Measurements from ENCODE around the gene APBA3.
A peak's percentile ranks its signal among the peaks of the same experiment; 100 is the strongest.

Gene APBA3

GRCh38 chr19:3748965-3749364, 12.5 kb downstream of the APBA3 start:
- no peak for DNase-seq (ENCODE audit: low read depth in 2 of 2)

DNA sequence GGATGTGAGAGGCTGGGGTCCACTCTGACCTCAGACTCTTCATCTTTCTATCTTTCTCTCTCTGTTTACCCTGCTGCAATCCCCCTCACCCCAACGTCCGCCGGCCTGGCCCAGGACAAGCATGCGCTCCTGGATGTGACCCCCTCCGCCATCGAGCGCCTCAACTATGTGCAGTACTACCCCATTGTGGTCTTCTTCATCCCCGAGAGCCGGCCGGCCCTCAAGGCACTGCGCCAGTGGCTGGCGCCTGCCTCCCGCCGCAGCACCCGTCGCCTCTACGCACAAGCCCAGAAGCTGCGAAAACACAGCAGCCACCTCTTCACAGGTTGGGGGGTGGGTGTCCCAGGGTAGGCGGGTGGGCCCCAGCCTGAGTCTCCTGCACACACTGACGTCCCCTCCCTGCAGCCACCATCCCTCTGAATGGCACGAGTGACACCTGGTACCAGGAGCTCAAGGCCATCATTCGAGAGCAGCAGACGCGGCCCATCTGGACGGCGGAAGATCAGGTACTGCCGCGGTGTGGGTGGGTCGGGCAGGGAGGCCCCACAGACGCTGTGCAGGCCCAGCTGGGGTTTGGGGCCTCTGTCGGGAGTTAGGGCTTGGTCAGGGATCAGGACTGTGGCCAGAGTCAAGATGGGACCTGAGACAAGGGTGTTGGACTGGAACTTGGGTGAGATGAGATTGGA, 15.0 kb downstream of the APBA3 start:
- no peak for DNase-seq (ENCODE audit: low read depth in 2 of 2)

GRCh38 chr19:3745363-3746045, 16.0 kb downstream of the APBA3 start:
- no peak for DNase-seq (ENCODE audit: low read depth in 2 of 2)

DNA sequence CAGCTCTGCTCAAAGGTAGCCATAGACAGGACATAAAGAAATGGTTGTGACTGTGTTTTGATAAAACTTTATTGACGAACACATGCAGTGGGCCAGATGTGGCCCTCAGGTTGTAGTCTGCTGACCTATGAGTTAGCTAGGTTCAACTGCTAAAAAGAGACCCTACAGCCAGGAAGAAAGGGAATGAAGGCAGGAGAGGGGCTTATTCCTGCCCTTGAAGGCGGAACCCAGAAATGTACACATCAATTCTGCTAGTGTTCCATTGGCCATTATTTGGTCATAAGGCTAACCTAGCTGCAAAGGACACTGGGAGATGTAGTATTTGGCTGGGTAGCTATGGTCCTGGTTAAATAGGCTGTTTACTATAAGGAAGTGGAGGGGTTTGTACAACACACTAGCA, 18.0 kb downstream of the APBA3 start:
- DNase-seq (ENCODE audit: low read depth in 2 of 2) = no peak

DNA sequence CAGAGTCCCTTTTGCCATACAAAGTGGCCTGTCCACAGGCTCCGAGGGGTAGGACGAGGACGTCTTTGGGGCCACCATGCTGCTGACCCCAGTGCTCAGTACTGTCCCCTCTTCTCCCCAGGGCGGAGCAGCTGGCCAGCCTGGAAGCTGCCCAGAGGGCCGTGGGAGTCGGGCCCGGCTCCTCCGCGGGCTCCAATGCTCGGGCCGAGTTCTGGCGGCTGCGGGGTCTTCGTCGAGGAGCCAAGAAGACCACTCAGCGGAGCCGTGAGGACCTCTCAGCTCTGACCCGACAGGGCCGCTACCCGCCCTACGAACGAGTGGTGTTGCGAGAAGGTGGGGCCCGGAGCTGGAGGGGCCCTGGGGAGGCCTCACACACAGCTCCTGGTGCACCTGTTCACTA, 21.1 kb downstream of the APBA3 start:
- no peak for DNase-seq (ENCODE audit: low read depth in 2 of 2)

GRCh38 chr19:3738477-3739220, 22.8 kb downstream of the APBA3 start:
- no peak for DNase-seq (ENCODE audit: low read depth in 2 of 2)

DNA sequence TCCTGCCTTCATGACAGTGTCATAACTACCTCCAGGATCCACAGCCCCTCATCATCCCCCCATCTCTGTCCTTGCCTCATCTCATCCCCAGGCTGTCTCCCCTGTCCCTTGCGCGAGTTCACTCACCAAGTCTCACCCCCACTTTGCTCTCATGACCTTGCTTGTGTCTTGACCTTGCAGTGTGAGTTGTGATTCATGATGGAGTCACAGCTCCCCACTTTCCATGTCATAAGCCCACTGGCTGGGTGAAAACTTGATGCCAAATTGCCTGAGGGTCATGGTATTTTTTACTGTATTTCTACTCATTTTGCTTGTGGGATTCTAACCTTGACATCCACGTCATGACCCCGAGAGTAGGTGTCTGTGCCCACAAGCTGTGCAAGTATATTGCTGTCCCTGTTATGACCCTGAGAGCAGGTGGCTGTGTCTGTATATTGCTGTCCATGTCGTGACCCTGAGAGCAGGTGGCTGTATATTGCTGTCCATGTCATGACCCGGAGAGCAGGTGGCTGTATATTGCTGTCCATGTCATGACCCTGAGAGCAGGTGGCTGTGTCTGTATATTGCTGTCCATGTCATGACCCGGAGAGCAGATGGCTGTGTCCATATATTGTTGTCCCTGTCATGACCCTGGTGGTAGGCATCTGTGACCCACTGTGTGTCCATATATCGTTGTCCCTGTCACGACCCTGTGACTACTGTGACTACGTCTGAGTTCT, 23.8 kb downstream of the APBA3 start:
- no peak for DNase-seq (ENCODE audit: low read depth in 2 of 2)

GRCh38 chr19:3736106-3736724, 25.3 kb downstream of the APBA3 start:
- no peak for DNase-seq (ENCODE audit: low read depth in 2 of 2)

- no peak for DNase-seq (ENCODE audit: low read depth in 2 of 2)
Observed at GRCh38 chr19:3734310-3734600, 27.2 kb downstream of the APBA3 start.

DNA sequence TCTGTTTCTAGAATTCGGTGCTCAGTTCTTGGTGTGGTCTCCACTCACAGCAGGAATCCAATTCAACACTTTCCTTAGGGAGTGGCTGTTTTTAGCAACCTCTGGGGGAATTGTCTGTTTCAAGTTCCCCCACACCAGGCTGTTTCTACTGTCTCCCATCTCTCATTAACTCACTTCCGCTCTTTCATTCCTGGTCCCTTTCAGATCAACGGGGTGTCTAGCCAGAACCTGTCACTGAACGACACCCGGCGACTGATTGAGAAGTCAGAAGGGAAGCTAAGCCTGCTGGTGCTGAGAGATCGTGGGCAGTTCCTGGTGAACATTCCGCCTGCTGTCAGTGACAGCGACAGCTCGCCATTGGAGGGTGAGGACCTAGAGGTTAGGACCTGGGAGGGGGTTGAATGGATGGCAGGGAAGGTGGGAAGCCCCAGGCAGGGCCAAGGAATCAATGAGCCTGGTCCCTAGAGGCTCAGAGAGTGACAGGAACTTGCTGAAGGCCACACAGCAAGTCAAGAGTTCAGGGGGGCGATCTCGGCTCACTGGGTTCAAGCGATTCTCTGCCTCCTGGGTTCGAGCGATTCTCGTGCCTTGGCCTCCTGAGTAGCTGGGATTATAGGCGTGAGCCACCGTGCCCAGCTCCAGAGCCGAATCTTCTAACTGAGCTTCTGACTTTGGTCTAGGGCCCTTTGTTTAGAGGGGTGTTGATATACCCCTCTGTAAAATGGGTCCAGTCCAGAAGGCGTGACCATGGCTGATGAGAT, 27.8 kb downstream of the APBA3 start:
- no peak for DNase-seq (ENCODE audit: low read depth in 2 of 2)

- no peak for DNase-seq (ENCODE audit: low read depth in 2 of 2)
Observed at GRCh38 chr19:3732108-3732507, 29.4 kb downstream of the APBA3 start.

GRCh38 chr19:3730457-3730958, 31.0 kb downstream of the APBA3 start:
- DNase-seq (ENCODE audit: low read depth in 2 of 2) = no peak

GRCh38 chr19:3725640-3726310, 35.7 kb downstream of the APBA3 start:
- DNase-seq (ENCODE audit: low read depth in 2 of 2) = no peak

- no peak for DNase-seq (ENCODE audit: low read depth in 2 of 2)
Observed at GRCh38 chr19:3725121-3725520, 36.4 kb downstream of the APBA3 start.

DNA sequence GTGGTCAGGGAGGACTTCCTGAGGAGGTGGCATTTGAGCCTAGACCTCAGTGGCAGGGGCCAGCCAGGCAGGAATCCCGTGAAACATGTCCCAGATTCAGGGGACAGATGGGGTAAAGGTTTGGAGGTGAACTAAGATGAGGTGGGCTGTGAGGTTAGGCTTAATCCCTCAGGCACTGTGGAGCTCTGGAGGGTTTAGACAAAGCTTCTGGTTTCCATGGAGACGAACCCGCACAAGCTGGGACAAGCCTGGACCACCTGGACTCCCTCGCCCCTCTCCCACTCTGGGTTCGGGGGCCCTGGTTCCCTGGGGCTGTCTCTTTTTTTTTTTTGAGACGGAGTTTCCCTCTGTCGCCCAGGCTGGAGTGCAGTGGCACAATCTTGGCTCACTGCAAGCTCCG, 37.6 kb downstream of the APBA3 start:
- no peak for DNase-seq (ENCODE audit: low read depth in 2 of 2)

DNA sequence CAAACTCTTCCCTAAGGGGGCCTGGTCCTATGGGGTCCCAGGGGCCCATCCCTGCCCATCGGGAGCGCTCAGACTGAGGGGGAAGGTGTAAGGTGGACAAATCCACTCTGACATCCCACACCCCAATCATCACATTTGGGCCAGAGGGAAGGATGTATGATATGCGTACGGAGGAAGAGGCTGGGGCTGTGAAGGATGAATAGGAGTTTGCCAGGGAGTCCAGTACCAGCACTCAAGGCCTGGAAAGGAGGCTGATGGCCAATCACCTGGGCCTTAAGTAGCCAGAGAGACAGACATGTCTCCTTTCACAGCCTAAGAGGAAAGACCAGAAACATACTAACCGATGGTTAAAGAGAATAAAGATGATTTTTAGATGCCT, 38.4 kb downstream of the APBA3 start:
- DNase-seq (ENCODE audit: low read depth in 2 of 2) = no peak

DNA sequence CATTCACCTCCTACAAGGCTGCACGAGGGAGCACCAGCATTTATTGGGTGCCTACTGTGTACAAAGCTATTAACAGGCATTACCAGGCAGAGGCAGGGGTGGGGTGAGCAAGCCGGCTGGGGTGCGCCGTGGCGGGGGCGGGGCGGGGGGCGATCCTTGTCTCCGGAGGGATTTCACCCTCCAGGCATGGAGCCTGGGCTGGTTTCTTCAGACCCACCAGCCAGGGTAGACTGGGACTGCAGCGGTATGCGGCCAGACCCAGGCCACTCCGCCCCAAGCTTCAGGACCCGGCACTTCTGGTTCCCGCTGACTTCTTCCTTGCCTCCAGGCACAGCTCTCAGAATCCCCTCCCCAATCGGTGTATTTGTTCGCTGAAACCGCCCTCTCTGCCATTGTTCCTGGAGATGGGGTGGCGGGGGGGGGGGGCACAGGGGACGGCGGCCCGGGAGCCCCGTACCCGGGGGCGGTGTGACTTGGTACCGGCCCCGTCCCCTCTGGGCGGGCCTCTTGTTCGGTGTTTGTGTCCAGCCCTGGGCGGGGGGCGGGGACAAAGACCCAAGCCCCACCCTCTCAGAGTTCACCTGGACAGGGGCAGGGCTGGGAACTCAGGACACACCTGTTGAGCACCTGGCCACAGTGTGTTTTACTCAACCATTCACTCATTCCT, 38.9 kb downstream of the APBA3 start:
- no peak for DNase-seq (ENCODE audit: low read depth in 2 of 2)

GRCh38 chr19:3721887-3722442, 39.5 kb downstream of the APBA3 start:
- DNase-seq (ENCODE audit: low read depth in 2 of 2) = no peak

DNA sequence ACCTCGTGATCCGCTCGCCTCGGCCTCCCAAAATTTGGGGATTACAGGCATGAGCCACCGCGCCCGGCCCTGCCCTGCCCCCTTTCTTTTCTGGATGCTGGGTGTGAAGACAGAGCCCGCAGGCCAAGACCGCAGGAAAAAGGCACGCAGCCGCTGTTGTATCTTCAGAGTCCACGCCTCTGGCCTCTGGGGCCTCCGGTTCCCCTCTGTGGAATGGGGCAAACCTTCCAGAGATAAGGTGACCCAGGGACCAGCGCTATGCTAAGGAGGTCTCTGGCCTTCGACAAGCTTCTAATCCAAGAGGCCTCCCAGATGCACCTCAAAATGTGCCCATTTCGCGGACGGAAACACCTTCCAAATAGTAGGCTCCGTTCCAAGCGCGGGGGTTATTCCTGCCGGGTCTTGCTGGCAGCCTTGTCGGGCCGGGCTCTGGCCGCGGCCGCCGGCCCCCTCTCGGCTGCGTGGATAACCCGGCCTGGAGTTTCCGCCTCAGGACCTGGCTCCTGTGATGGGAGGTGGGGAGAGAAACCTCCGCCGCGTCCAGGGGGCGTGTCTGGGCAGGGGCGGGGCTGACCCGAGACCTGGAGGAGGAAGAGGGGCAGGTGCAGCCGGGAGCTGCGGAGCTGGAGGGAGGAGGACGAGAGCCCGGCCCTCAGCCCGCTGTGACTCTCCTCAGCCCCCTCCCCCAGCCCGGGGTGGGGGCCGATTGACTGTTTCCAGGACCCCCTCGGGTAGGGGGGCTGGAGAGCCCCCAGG, 40.2 kb downstream of the APBA3 start:
- DNase-seq (ENCODE audit: low read depth in 2 of 2) = peak; percentile 87 to 88

Data from stimulated activated CD4-positive, alpha-beta T cell treated with anti-CD3 and anti-CD28 coated beads, Interleukin-4, amount 100 ng/mL, for 48 hours (primary cell).